D721Med (cell line): ENCODE data around the gene MSANTD7.

Experiments used
- DNase-seq: peaks from one replicate; pipeline ENCODE4 v3.0.0; 2011; ENCODE audit warnings: low spot score; ENCODE audit not compliant: insufficient read length
- FAIRE-seq: peaks from 2 replicates; lab custom pipeline; 2011; peaks lifted over from hg19 to GRCh38; lab: Jason Lieb, UNC
- TF ChIP-seq, protein P1 (sequence below): IDR thresholded peaks from 2 replicates; pipeline ENCODE4 v1.5.1; 2012; ENCODE audit warnings: mild to moderate bottlenecking, control low read depth; ENCODE audit not compliant: insufficient read depth; ENCODE audit errors: missing control alignments

The MSANTD7 gene

GRCh38 chr10:14821635-14822375 lies 16.3 kb upstream of the MSANTD7 start:
- TF ChIP-seq, protein P1, sequence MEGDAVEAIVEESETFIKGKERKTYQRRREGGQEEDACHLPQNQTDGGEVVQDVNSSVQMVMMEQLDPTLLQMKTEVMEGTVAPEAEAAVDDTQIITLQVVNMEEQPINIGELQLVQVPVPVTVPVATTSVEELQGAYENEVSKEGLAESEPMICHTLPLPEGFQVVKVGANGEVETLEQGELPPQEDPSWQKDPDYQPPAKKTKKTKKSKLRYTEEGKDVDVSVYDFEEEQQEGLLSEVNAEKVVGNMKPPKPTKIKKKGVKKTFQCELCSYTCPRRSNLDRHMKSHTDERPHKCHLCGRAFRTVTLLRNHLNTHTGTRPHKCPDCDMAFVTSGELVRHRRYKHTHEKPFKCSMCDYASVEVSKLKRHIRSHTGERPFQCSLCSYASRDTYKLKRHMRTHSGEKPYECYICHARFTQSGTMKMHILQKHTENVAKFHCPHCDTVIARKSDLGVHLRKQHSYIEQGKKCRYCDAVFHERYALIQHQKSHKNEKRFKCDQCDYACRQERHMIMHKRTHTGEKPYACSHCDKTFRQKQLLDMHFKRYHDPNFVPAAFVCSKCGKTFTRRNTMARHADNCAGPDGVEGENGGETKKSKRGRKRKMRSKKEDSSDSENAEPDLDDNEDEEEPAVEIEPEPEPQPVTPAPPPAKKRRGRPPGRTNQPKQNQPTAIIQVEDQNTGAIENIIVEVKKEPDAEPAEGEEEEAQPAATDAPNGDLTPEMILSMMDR: no peak
- DNase-seq (no peak), FAIRE-seq (no peak)

- DNase-seq: no peak
These were observed 15.0 kb upstream of the MSANTD7 start for GRCh38 chr10:14822879-14823755.

DNA sequence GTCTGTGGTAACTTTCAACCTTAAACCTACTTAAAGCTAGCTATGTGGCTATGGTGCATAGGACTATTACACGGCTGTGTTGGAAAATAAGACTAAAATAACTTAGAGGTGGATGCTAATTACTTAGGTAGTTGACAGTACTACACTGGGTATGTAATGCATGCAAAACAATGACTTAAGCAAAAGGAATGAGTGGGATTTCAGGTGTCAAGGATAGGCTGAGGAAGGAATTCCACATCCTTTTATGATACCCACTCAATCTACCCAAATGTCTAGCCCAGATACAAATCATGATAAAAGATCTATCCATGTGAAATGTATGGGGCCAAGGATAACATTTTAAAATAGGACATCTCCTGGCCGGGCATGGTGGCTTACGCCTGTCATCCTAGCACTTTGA lies 14.1 kb upstream of the MSANTD7 start:
- no peak for FAIRE-seq
- TF ChIP-seq, protein P1: no peak
- no peak for DNase-seq

More at GRCh38 chr10:14822879-14823755, 15.0 kb upstream of the MSANTD7 start:
- no peak for FAIRE-seq
- TF ChIP-seq, protein P1: peak; percentile 62

DNA sequence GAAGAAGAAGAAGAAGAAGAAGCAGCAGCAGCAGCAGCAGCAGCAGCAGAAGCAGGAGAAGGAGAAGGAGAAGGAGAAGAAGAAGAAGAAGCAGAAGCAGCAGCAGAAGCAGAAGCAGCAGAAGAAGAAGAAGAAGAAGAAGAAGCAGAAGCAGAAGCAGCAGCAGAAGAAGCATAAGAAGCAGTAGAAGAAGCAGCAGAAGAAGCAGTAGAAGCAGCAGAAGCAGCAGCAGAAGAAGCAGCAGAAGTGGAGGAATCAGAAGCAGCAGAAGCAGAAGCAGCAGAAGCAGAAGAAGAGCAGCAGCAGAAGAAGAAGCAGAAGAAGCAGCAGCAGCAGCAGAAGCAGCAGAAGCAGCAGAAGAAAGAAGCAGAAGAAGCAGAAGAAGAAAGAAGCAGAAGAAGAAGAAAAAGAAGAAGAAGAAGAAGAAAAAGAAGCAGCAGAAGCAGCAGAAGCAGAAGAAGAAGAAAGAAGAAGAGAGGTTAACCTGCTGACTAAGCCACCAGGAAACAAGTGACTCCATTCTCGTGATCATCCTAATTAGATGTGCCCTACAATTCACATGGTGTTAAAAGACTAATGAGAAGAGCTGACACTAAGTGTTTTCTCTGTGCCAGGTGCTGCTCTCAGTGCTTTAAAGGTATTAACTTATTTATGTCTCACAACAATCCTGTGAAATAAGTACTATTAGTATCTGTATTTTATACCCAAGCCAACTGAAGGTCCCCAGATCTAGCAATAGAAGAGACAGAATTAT lies 11.9 kb upstream of the MSANTD7 start:
- DNase-seq: no peak
- TF ChIP-seq, protein P1: no peak
- FAIRE-seq: no peak

DNA sequence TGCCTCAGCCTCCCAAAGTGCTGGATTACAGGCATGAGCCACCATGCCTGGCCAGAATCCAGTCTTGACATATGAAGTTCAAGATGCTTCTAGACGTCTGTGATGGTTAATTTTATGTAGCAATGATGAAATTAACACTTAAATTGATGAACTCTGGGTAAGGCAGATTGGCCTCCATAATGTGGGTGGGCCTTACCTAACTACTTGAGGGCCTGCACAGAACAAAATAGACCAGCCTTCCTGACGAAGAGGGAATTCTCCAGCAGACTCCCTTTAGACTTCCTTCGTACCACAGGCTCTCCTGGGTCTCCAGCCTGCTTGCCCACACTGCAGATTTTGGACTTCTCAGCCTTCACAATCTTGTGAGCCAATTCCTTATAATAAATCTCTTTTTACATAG lies 5.0 kb upstream of the MSANTD7 start:
- no peak for DNase-seq
- TF ChIP-seq, protein P1: no peak
- no peak for FAIRE-seq

- no peak for FAIRE-seq
- DNase-seq: no peak
- TF ChIP-seq, protein P1: no peak
These were observed 1.9 kb upstream of the MSANTD7 start for GRCh38 chr10:14836208-14836607.
